ENCODE results near the gene SERPINF2. TPM values are rescaled to one million over a fixed set of nuclear protein-coding genes. Genes with fewer than 3 reads are reported as not detected.

Gene SERPINF2
- total RNA-seq, 6 experiments from 2014 or later, result not detected

GRCh38 chr17:1752425-1753262, 10.0 kb downstream of the SERPINF2 start:
- Mint-ChIP-seq H3K4me1 (ENCODE audit: low read depth) (no peaks in the 10 kb centered on the region), H3K9me3 (no peaks in the 10 kb centered on the region; the same call in 1 of the 2 replicates), H3K4me3 (no peak overlapping the region)

GRCh38 chr17:1753767-1754429, 11.2 kb downstream of the SERPINF2 start:
- no peaks in the 10 kb centered on the region for H3K9me3 Mint-ChIP-seq
- no peak overlapping the region for H3K4me3 Mint-ChIP-seq
- H3K27me3 Mint-ChIP-seq (ENCODE audit: insufficient read depth), result peaks cover 8% of the 10 kb centered on the region
- no peak for DNase-seq
- TF ChIP-seq CTCF (IDR thresholded peaks at IDR 0.05), result no peak
- H3K36me3 Mint-ChIP-seq (ENCODE audit: low read depth), result no peaks in the 10 kb centered on the region
- no peaks in the 10 kb centered on the region for H3K4me1 Mint-ChIP-seq (ENCODE audit: low read depth)
- no peak overlapping the region for H3K27ac Mint-ChIP-seq

More at GRCh38 chr17:1752425-1753262, 10.0 kb downstream of the SERPINF2 start:
- TF ChIP-seq CTCF (IDR thresholded peaks at IDR 0.05), result no peak
- no peak for DNase-seq
- no peaks in the 10 kb centered on the region for H3K36me3 Mint-ChIP-seq (ENCODE audit: low read depth)
- no peak overlapping the region for H3K27ac Mint-ChIP-seq
- peaks cover 8% of the 10 kb centered on the region for H3K27me3 Mint-ChIP-seq (ENCODE audit: insufficient read depth)

DNA sequence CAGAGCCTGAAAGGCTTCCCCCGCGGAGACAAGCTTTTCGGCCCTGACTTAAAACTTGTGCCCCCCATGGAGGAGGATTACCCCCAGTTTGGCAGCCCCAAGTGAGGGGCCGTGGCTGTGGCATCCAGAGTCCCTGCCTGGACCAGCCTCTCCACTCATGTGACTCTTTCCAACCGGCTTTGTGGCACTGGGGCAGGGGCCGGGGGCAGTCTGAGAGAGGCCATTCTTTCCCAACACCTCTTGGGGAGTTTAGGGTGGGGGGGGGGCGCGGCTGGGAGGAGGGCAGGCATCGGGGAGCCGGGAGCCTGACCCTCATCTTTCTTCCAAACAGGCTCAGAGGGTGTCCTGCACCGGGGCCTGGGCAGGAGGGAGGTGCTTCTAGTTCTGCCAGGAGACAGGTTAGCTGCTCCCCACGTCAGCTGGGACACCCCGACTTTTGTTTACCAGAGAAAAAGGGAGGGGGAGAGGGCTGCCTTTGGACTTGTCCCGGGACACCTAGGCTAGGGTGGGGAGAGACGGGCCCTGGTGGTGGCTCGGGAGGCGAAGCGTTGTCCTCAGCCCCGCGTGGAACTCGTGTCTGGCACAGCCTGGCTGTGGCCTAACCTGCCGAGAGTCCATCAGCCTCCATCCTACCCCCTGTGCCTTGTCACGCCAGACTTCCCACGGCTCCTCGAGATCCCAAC, 11.9 kb downstream of the SERPINF2 start:
- H3K36me3 Mint-ChIP-seq (ENCODE audit: low read depth), result no peaks in the 10 kb centered on the region
- peaks cover 9% of the 10 kb centered on the region for H3K27me3 Mint-ChIP-seq (ENCODE audit: insufficient read depth)
- no peaks in the 10 kb centered on the region for H3K4me1 Mint-ChIP-seq (ENCODE audit: low read depth)
- H3K9me3 Mint-ChIP-seq, result no peaks in the 10 kb centered on the region
- no peak for TF ChIP-seq CTCF (IDR thresholded peaks at IDR 0.05)
- no peak overlapping the region for H3K4me3 Mint-ChIP-seq
- no peak for DNase-seq
- H3K27ac Mint-ChIP-seq, result no peak overlapping the region

DNA sequence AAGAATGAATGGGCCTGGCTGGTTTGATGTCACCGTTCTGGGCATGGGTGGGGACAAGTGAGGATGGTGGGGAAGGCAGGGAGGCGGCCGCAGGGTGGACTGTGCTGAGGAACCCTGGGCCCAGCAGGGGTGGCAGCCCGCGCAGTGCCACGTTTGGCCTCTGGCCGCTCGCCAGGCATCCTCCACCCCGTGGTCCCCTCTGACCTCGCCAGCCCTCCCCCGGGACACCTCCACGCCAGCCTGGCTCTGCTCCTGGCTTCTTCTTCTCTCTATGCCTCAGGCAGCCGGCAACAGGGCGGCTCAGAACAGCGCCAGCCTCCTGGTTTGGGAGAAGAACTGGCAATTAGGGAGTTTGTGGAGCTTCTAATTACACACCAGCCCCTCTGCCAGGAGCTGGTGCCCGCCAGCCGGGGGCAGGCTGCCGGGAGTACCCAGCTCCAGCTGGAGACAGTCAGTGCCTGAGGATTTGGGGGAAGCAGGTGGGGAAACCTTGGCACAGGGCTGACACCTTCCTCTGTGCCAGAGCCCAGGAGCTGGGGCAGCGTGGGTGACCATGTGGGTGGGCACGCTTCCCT, 12.7 kb downstream of the SERPINF2 start:
- H3K27ac Mint-ChIP-seq, result no peak overlapping the region

More for the DNA sequence above, 12.7 kb downstream of the SERPINF2 start:
- peaks cover 9% of the 10 kb centered on the region for H3K27me3 Mint-ChIP-seq (ENCODE audit: insufficient read depth)
- no peak overlapping the region for H3K4me3 Mint-ChIP-seq
- H3K9me3 Mint-ChIP-seq, result no peaks in the 10 kb centered on the region
- H3K4me1 Mint-ChIP-seq (ENCODE audit: low read depth), result no peaks in the 10 kb centered on the region
- no peaks in the 10 kb centered on the region for H3K36me3 Mint-ChIP-seq (ENCODE audit: low read depth)
- no peak for TF ChIP-seq CTCF (IDR thresholded peaks at IDR 0.05)
- DNase-seq, result no peak

Measured in HFFc6 (cell line).